ENCODE data around the gene IRF3. TPM values are rescaled to one million over a fixed set of nuclear protein-coding genes. Genes with fewer than 3 reads are reported as not detected.

IRF3 gene
- total RNA-seq, 1 donor from 2014 or later, result 75.9 TPM

GRCh38 chr19:49645995-49646394 lies 19.7 kb downstream of the IRF3 start:
- H3K27ac ChIP-seq, result no peak overlapping the region
- no peaks in the 10 kb centered on the region for H3K9me3 ChIP-seq
- peaks cover 12 to 17% of the 10 kb centered on the region in 2 donors for H3K4me1 ChIP-seq
- H3K4me3 ChIP-seq, result no peak overlapping the region
- H3K27me3 ChIP-seq, result no peaks in the 10 kb centered on the region
- peaks cover 30 to 54% of the 10 kb centered on the region in 2 donors for H3K36me3 ChIP-seq
- intact Hi-C loops (cut with DNase I), result no loop called here
- TF ChIP-seq CTCF (IDR thresholded peaks at IDR 0.05), result no peak
- no peak for DNase-seq (ENCODE audit: low spot score in 2 of 2)

GRCh38 chr19:49645592-49645991 lies 20.1 kb downstream of the IRF3 start:
- Histone ChIP-seq H3K4me3 (no peak overlapping the region), H3K27me3 (no peaks in the 10 kb centered on the region), H3K27ac (no peak overlapping the region), H3K36me3 (peaks cover 28 to 50% of the 10 kb centered on the region in 2 donors), H3K9me3 (no peaks in the 10 kb centered on the region), H3K4me1 (peaks cover 12 to 17% of the 10 kb centered on the region in 2 donors)
- DNase-seq (ENCODE audit: low spot score in 2 of 2), result no peak
- intact Hi-C loops (cut with DNase I), result no loop called here
- TF ChIP-seq CTCF (IDR thresholded peaks at IDR 0.05), result no peak

- intact Hi-C loops (cut with DNase I), result loop anchor here (5.0 kb wide), 1 partner anchor 146 kb away; the partner anchor contains the start of gene RPS11
- H3K9me3 ChIP-seq, result no peaks in the 10 kb centered on the region
- TF ChIP-seq CTCF (IDR thresholded peaks at IDR 0.05), result no peak
- peaks cover 18 to 19% of the 10 kb centered on the region in 2 donors for H3K4me1 ChIP-seq
- peak overlapping the region in 1 of 2 donors; percentile 96 for H3K4me3 ChIP-seq
- H3K36me3 ChIP-seq, result peaks cover 19 to 32% of the 10 kb centered on the region in 2 donors
- DNase-seq (ENCODE audit: low spot score in 2 of 2), result no peak
- H3K27ac ChIP-seq, result no peak overlapping the region
- H3K27me3 ChIP-seq, result no peaks in the 10 kb centered on the region
Observed at GRCh38 chr19:49643466-49643865, 22.2 kb downstream of the IRF3 start.

- Histone ChIP-seq H3K36me3 (peaks cover 19 to 27% of the 10 kb centered on the region in 2 donors), H3K4me1 (peaks cover 20 to 21% of the 10 kb centered on the region in 2 donors), H3K4me3 (peak overlapping the region; percentile 87 to 96), H3K9me3 (no peaks in the 10 kb centered on the region), H3K27me3 (no peaks in the 10 kb centered on the region), H3K27ac (peak overlapping the region; percentile 89 to 95)
- DNase-seq (ENCODE audit: low spot score in 2 of 2), result no peak
- TF ChIP-seq CTCF (IDR thresholded peaks at IDR 0.05), result no peak
- intact Hi-C loops (cut with DNase I), result loop anchor here (1.0 to 5.0 kb wide), 2 partner anchors 22 to 145 kb away; partner anchors contain the start of gene RPS11
Observed at GRCh38 chr19:49642492-49643035, 23.1 kb downstream of the IRF3 start.

- peak within 1 kb of the TSS; percentile 99 to 100 for H3K27ac ChIP-seq
- H3K27me3 ChIP-seq, result no peaks in the 10 kb centered on the region
- DNase-seq (ENCODE audit: low spot score in 2 of 2), result peak; percentile 99 to 100
- H3K36me3 ChIP-seq, result peaks cover 15 to 20% of the 10 kb centered on the region in 2 donors
- peaks cover 20 to 24% of the 10 kb centered on the region in 2 donors for H3K4me1 ChIP-seq
- peak within 1 kb of the TSS; percentile 87 to 96 for H3K4me3 ChIP-seq
- no peaks in the 10 kb centered on the region for H3K9me3 ChIP-seq
- TF ChIP-seq CTCF (IDR thresholded peaks at IDR 0.05), result no peak
- intact Hi-C loops (cut with DNase I), result loop anchor here (1.0 to 5.0 kb wide), 3 partner anchors 22 to 235 kb away; partner anchors contain the start of genes AKT1S1, RPS11 and TBC1D17
Observed at GRCh38 chr19:49641688-49642491, 23.8 kb downstream of the IRF3 start, which contains the start of gene SCAF1. Gene SCAF1 (plus strand): TSS chr19:49642209. CDS start chr19:49645027, 2,818 bp downstream.
